Measurements from ENCODE around the gene DUSP28. TPM values are rescaled to one million over a fixed set of nuclear protein-coding genes. Genes with fewer than 3 reads are reported as not detected.
"Not testable (repeated sequence)": the region's sequence is repeated elsewhere in the genome, so short reads cannot be mapped to it uniquely, and the experiment has no call there.

Gene DUSP28
- total RNA-seq, 1 experiment from 2014 or later: 10.9 TPM

GRCh38 chr2:240538031-240538780, 22.0 kb upstream of the DUSP28 start:
- intact Hi-C loops (cut with micrococcal nuclease; ENCODE audit: unreplicated experiment): no loop called here
- H3K9me2 ChIP-seq (ENCODE audit: insufficient read depth): no peaks in the 10 kb centered on the region
- no TSS peak for BruUV-seq (replicated peaks)
- DNase-seq: no peak
- CTCF ChIA-PET: no interaction called here
- POLR2A ChIA-PET (ENCODE audit: unreplicated experiment): no interaction called here
- no peak overlapping the region for H3K4me2 ChIP-seq
- no peak overlapping the region for H3K27ac ChIP-seq
- peaks cover 46% of the 10 kb centered on the region for H4K20me1 ChIP-seq (ENCODE audit: insufficient read depth)
- no peak overlapping the region for H3K4me3 ChIP-seq
- H3K79me2 ChIP-seq (ENCODE audit: low read depth): peaks cover 21% of the 10 kb centered on the region
- no peaks in the 10 kb centered on the region for H3K4me1 ChIP-seq (replicated peaks; ENCODE audit: insufficient read depth)
- H3K36me3 ChIP-seq (ENCODE audit: low read depth): peaks cover 31% of the 10 kb centered on the region
- peaks cover 4% of the 10 kb centered on the region for H3F3A ChIP-seq (ENCODE audit: insufficient read depth, low read depth)
- TF ChIP-seq, protein P1, sequence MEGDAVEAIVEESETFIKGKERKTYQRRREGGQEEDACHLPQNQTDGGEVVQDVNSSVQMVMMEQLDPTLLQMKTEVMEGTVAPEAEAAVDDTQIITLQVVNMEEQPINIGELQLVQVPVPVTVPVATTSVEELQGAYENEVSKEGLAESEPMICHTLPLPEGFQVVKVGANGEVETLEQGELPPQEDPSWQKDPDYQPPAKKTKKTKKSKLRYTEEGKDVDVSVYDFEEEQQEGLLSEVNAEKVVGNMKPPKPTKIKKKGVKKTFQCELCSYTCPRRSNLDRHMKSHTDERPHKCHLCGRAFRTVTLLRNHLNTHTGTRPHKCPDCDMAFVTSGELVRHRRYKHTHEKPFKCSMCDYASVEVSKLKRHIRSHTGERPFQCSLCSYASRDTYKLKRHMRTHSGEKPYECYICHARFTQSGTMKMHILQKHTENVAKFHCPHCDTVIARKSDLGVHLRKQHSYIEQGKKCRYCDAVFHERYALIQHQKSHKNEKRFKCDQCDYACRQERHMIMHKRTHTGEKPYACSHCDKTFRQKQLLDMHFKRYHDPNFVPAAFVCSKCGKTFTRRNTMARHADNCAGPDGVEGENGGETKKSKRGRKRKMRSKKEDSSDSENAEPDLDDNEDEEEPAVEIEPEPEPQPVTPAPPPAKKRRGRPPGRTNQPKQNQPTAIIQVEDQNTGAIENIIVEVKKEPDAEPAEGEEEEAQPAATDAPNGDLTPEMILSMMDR (conservative IDR thresholded peaks at IDR 0.05): no peak
- TF ChIP-seq EZH2 (IDR thresholded peaks at IDR 0.05; ENCODE audit: low read depth): no peak
- 0 out of 2 replicates have a peak, but pooled peaks cover 5% of the 10 kb centered on the region for H3K9me3 ChIP-seq (ENCODE audit: insufficient read depth, low read depth)
- H3K27me3 ChIP-seq (ENCODE audit: insufficient read depth, low read depth): no peaks in the 10 kb centered on the region
- H2AFZ ChIP-seq: no peak overlapping the region

- H3K27me3 ChIP-seq (ENCODE audit: insufficient read depth, low read depth); intact Hi-C loops (cut with micrococcal nuclease; ENCODE audit: unreplicated experiment); POLR2A ChIA-PET (ENCODE audit: unreplicated experiment); H3K4me1 ChIP-seq (replicated peaks; ENCODE audit: insufficient read depth); H3F3A ChIP-seq (ENCODE audit: insufficient read depth, low read depth); DNase-seq; CTCF ChIA-PET; H3K4me3 ChIP-seq; BruUV-seq (replicated peaks); H3K9me2 ChIP-seq (ENCODE audit: insufficient read depth); H2AFZ ChIP-seq; H3K27ac ChIP-seq; H3K9me3 ChIP-seq (ENCODE audit: insufficient read depth, low read depth); H3K4me2 ChIP-seq: not testable (repeated sequence)
- H3K36me3 ChIP-seq (ENCODE audit: low read depth): peaks cover 27% of the 10 kb centered on the region
- H3K79me2 ChIP-seq (ENCODE audit: low read depth): peaks cover 21% of the 10 kb centered on the region
- H4K20me1 ChIP-seq (ENCODE audit: insufficient read depth): peaks cover 51% of the 10 kb centered on the region
Observed at GRCh38 chr2:240539101-240539500, 21.1 kb upstream of the DUSP28 start.

DNA sequence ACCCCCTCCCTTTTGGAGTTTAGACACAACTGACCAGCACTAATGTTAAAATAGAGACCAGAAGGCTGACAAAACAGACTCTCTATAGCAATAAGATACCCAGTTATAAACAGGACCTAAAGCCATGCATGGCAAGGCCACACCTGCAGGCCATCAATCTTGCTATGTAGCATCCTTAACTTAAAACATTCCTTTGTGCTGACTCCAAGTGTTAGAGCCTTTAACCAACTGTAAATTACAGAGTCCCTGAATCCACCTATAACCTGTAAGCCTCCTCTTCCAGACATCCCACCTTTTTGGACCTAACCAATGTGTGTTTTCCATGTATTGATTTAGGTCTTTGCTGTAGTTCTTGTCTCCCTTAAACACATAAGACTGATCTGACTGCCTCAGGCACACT, 20.3 kb upstream of the DUSP28 start:
- peak in 1 of 2 experiments; percentile 46 for DNase-seq
- H3F3A ChIP-seq (ENCODE audit: insufficient read depth, low read depth): peaks cover 4% of the 10 kb centered on the region; the same call in 1 of the 2 replicates
- POLR2A ChIA-PET (ENCODE audit: unreplicated experiment): no interaction called here

More for the DNA sequence above, 20.3 kb upstream of the DUSP28 start:
- H3K4me3 ChIP-seq: no peak overlapping the region
- no peak overlapping the region for H2AFZ ChIP-seq
- TF ChIP-seq EZH2 (IDR thresholded peaks at IDR 0.05; ENCODE audit: low read depth): no peak
- TF ChIP-seq, protein P1 (conservative IDR thresholded peaks at IDR 0.05): no peak
- H3K9me2 ChIP-seq (ENCODE audit: insufficient read depth): no peaks in the 10 kb centered on the region
- H3K79me2 ChIP-seq (ENCODE audit: low read depth): peaks cover 17% of the 10 kb centered on the region
- H3K4me2 ChIP-seq: no peak overlapping the region
- H3K4me1 ChIP-seq (replicated peaks; ENCODE audit: insufficient read depth): no peaks in the 10 kb centered on the region
- BruUV-seq (replicated peaks): no TSS peak
- H3K9me3 ChIP-seq (ENCODE audit: insufficient read depth, low read depth): no peaks in the 10 kb centered on the region
- intact Hi-C loops (cut with micrococcal nuclease; ENCODE audit: unreplicated experiment): no loop called here
- peaks cover 30% of the 10 kb centered on the region for H3K36me3 ChIP-seq (ENCODE audit: low read depth)
- peaks cover 53% of the 10 kb centered on the region for H4K20me1 ChIP-seq (ENCODE audit: insufficient read depth)
- H3K27me3 ChIP-seq (ENCODE audit: insufficient read depth, low read depth): no peaks in the 10 kb centered on the region
- H3K27ac ChIP-seq: no peak overlapping the region
- CTCF ChIA-PET: no interaction called here
